ENCODE results near the gene MRPS12.
"Not testable (repeated sequence)": the region's sequence is repeated elsewhere in the genome, so short reads cannot be mapped to it uniquely, and the experiment has no call there.

The MRPS12 gene

GRCh38 chr19:38912600-38913514 lies 17.9 kb upstream of the MRPS12 start:
- peak; percentile 66 to 74 (median 66) for DNase-seq

GRCh38 chr19:38913958-38914357 lies 16.8 kb upstream of the MRPS12 start:
- DNase-seq, result no peak

GRCh38 chr19:38915329-38916321 lies 15.1 kb upstream of the MRPS12 start:
- no peak for DNase-seq

GRCh38 chr19:38917516-38917915 lies 13.2 kb upstream of the MRPS12 start:
- no peak for DNase-seq

- peak in 2 of 3 donors; percentile 12 for DNase-seq
Observed at GRCh38 chr19:38917921-38918491, 12.7 kb upstream of the MRPS12 start.

GRCh38 chr19:38918526-38918925 lies 12.2 kb upstream of the MRPS12 start:
- no peak for DNase-seq

GRCh38 chr19:38919837-38920601 lies 10.7 kb upstream of the MRPS12 start:
- DNase-seq, result no peak

- no peak for DNase-seq
Observed at GRCh38 chr19:38920602-38921419, 9.9 kb upstream of the MRPS12 start.

- DNase-seq, result no peak
Observed at GRCh38 chr19:38921420-38922274, 9.1 kb upstream of the MRPS12 start.

GRCh38 chr19:38922482-38922881 lies 8.3 kb upstream of the MRPS12 start:
- DNase-seq, result no peak

GRCh38 chr19:38924388-38924787 lies 6.4 kb upstream of the MRPS12 start:
- DNase-seq, result no peak

GRCh38 chr19:38928391-38929001 lies 2.2 kb upstream of the MRPS12 start:
- DNase-seq, result no peak

GRCh38 chr19:38929929-38930775 lies 592 bp upstream of the MRPS12 start, which contains the start of gene SARS2:
Gene SARS2 (minus strand): TSS chr19:38930763. CDS start chr19:38930736, 27 bp downstream.
- DNase-seq, result peak; percentile 96 to 97 (median 97)

- no peak for DNase-seq
Observed at GRCh38 chr19:38931521-38931793, 713 bp downstream of the MRPS12 start.

- peak; percentile 53 to 63 (median 59) for DNase-seq
Observed at GRCh38 chr19:38932425-38933179, 1.9 kb downstream of the MRPS12 start.

GRCh38 chr19:38933544-38933943 lies 2.8 kb downstream of the MRPS12 start:
- DNase-seq, result no peak

- no peak for DNase-seq
Observed at GRCh38 chr19:38939957-38940356, 9.2 kb downstream of the MRPS12 start.

- not testable (repeated sequence) for DNase-seq
Observed at GRCh38 chr19:38941466-38941865, 10.7 kb downstream of the MRPS12 start.

Data from suppressor macrophage treated with lipopolysaccharide for 1 hour (primary cell).